Measurements from ENCODE around the gene CTNND2. TPM values are rescaled to one million over a fixed set of nuclear protein-coding genes. Genes with fewer than 3 reads are reported as not detected.

CTNND2 gene
- total RNA-seq, 1 donor from 2014 or later, result 13.9 TPM

DNA sequence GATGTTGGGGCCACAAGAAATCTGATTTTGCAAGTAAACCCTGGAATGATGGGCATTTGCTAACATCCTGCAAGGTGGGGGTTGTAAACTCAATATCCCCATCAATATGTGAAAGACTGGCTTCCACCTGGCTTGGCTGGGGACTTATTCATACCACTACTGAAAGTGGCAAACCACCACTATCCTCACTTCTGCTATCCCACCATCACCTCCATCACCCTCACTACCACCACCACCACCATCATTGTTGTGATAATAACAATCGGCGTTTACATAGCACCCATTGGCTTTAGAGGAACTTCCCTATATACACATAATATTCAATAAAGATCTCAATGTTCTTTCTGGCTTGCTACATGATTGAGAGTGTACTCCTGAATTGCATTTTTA, 918.5 kb downstream of the CTNND2 start:
- H3F3A ChIP-seq (ENCODE audit: low read depth), result no peaks in the 10 kb centered on the region
- no peak overlapping the region for H2AFZ ChIP-seq (replicated peaks)
- Mint-ChIP-seq H3K4me3 (no peak overlapping the region), H3K27me3 (ENCODE audit: insufficient read depth, low read depth) (peaks cover 4% of the 10 kb centered on the region), H3K9me3 (no peaks in the 10 kb centered on the region), H3K27ac (no peak overlapping the region), H3K4me1 (peaks cover 12% of the 10 kb centered on the region), H3K36me3 (peaks cover 28% of the 10 kb centered on the region)
- no peak for DNase-seq (ENCODE audit: low spot score)
- H3K79me2 ChIP-seq (ENCODE audit: low read depth), result no peaks in the 10 kb centered on the region
- TF ChIP-seq EZH2phosphoT487 (IDR thresholded peaks at IDR 0.05) (no peak), EZH2 (IDR thresholded peaks at IDR 0.05) (no peak)
- H3K27ac ChIP-seq, result no peak overlapping the region
- no peak overlapping the region for H3K9ac ChIP-seq
- H3K4me1 ChIP-seq, result peaks cover 3% of the 10 kb centered on the region
- no peaks in the 10 kb centered on the region for H3K36me3 ChIP-seq
- H3K27me3 ChIP-seq, result no peaks in the 10 kb centered on the region
- H4K20me1 ChIP-seq (ENCODE audit: low read depth), result no peaks in the 10 kb centered on the region
- no peaks in the 10 kb centered on the region for H3K9me3 ChIP-seq (ENCODE audit: low read depth)
- no peak overlapping the region for H3K4me3 ChIP-seq
- H3K4me2 ChIP-seq, result no peak overlapping the region

DNA sequence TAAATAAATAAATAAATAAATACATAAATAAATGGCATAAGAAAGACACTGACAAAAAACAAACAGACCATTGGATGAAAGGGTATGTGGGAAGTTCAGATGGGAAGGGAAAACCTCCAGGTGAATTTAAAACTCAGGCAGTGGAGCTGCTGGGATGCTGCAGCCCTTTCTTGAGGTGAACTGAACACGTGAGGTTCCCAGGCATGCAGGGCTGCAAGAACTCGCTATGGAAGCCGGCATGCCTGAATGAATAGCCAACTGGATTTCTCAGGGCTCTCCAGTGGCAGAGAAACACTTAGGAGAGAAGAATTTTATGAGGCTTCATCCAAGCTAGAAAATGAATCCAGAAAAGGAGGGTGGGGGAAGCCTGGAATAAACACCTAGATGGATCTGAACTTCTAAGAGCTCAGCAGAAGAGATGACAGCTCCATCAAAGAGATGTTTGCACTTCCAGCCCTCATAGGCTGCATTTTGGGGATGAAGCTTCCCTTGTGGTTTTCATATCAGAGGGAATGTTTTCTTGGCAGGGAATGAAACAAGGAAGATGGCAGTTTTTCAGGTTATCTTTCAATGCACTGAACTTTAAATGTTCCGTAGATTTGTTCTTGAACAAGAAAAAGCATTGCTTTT, 919.0 kb downstream of the CTNND2 start:
- H3K4me1 ChIP-seq, result peaks cover 3% of the 10 kb centered on the region
- H2AFZ ChIP-seq (replicated peaks), result no peak overlapping the region
- H3K36me3 ChIP-seq, result no peaks in the 10 kb centered on the region
- H3K27ac ChIP-seq, result no peak overlapping the region
- Mint-ChIP-seq H3K9me3 (no peaks in the 10 kb centered on the region), H3K36me3 (peaks cover 29% of the 10 kb centered on the region), H3K27me3 (ENCODE audit: insufficient read depth, low read depth) (peaks cover 2% of the 10 kb centered on the region), H3K4me1 (peaks cover 12% of the 10 kb centered on the region), H3K4me3 (no peak overlapping the region), H3K27ac (no peak overlapping the region)
- no peaks in the 10 kb centered on the region for H3F3A ChIP-seq (ENCODE audit: low read depth)
- no peaks in the 10 kb centered on the region for H4K20me1 ChIP-seq (ENCODE audit: low read depth)
- H3K4me2 ChIP-seq, result no peak overlapping the region
- no peaks in the 10 kb centered on the region for H3K9me3 ChIP-seq (ENCODE audit: low read depth)
- no peak overlapping the region for H3K4me3 ChIP-seq
- DNase-seq (ENCODE audit: low spot score), result no peak
- H3K79me2 ChIP-seq (ENCODE audit: low read depth), result no peaks in the 10 kb centered on the region
- no peak overlapping the region for H3K9ac ChIP-seq
- TF ChIP-seq EZH2phosphoT487 (IDR thresholded peaks at IDR 0.05) (no peak), EZH2 (IDR thresholded peaks at IDR 0.05) (no peak)
- TF ChIP-seq, protein P1, sequence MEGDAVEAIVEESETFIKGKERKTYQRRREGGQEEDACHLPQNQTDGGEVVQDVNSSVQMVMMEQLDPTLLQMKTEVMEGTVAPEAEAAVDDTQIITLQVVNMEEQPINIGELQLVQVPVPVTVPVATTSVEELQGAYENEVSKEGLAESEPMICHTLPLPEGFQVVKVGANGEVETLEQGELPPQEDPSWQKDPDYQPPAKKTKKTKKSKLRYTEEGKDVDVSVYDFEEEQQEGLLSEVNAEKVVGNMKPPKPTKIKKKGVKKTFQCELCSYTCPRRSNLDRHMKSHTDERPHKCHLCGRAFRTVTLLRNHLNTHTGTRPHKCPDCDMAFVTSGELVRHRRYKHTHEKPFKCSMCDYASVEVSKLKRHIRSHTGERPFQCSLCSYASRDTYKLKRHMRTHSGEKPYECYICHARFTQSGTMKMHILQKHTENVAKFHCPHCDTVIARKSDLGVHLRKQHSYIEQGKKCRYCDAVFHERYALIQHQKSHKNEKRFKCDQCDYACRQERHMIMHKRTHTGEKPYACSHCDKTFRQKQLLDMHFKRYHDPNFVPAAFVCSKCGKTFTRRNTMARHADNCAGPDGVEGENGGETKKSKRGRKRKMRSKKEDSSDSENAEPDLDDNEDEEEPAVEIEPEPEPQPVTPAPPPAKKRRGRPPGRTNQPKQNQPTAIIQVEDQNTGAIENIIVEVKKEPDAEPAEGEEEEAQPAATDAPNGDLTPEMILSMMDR (IDR thresholded peaks at IDR 0.05), result no peak
- no peaks in the 10 kb centered on the region for H3K27me3 ChIP-seq

DNA sequence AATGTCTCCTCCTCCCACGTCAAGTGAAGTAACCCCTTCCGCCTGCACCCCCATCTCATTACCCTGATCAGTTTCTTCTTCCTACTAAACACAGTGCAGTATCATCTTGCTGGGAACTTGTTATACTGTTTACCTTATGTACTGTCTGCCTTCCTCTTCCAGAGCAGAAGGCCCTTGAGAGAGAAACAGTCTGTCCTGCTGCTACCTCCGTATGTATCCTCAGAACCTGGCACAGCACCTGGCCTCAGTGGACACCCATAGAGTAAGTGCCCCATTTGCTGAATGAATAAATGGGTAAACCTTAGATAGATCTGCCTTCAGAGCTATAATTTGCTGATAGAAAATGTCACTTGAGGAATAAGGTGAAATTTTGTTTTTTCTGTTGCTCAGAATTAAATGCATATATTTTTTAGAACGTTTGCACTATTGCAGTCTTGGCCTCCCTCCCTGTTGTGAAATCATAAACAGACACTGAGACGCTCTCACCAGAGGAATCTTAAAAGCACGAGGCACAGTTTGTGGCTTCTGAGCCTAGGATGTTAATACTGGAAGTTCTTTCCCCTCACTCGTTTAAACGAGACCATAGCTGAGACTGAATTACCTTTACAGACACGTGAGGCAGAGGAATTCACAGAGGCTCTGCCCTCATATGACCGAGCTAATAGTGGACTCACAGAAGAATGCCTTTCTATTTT, 920.1 kb downstream of the CTNND2 start:
- H3K4me3 Mint-ChIP-seq, result no peak overlapping the region
- H3K9me3 Mint-ChIP-seq, result no peaks in the 10 kb centered on the region
- Histone ChIP-seq H3K79me2 (ENCODE audit: low read depth) (no peaks in the 10 kb centered on the region), H3F3A (ENCODE audit: low read depth) (no peaks in the 10 kb centered on the region), H3K4me3 (no peak overlapping the region), H3K36me3 (no peaks in the 10 kb centered on the region), H3K4me2 (no peak overlapping the region), H2AFZ (replicated peaks) (no peak overlapping the region), H4K20me1 (ENCODE audit: low read depth) (no peaks in the 10 kb centered on the region), H3K9me3 (ENCODE audit: low read depth) (no peaks in the 10 kb centered on the region), H3K4me1 (peaks cover 3% of the 10 kb centered on the region), H3K27me3 (no peaks in the 10 kb centered on the region), H3K9ac (no peak overlapping the region), H3K27ac (no peak overlapping the region)
- peaks cover 35% of the 10 kb centered on the region for H3K36me3 Mint-ChIP-seq
- TF ChIP-seq, protein P1 (IDR thresholded peaks at IDR 0.05), result no peak
- no peak for TF ChIP-seq EZH2phosphoT487 (IDR thresholded peaks at IDR 0.05)
- DNase-seq (ENCODE audit: low spot score), result no peak
- H3K4me1 Mint-ChIP-seq, result peaks cover 12% of the 10 kb centered on the region
- H3K27ac Mint-ChIP-seq, result no peak overlapping the region
- H3K27me3 Mint-ChIP-seq (ENCODE audit: insufficient read depth, low read depth), result peaks cover 2% of the 10 kb centered on the region

DNA sequence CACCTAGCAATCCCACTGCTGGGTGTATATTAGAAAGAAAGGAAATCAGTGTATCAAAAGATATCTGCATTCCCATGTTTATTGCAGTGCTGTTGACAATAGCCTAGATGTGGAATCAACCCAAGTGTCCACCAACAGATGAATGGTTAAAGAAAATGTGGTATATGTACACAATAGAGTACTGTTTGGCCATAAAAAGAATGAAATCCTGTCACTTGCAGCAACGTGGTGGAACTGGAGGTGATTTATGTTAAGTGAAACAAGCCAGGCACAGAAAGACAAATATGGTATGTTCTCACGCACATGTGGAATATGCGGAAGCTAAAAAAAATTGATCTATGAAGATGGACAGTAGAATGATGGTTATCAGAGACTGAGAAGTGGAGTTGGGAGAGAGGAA, 921.6 kb downstream of the CTNND2 start:
- Histone ChIP-seq H3K79me2 (ENCODE audit: low read depth) (no peaks in the 10 kb centered on the region), H3K9me3 (ENCODE audit: low read depth) (no peaks in the 10 kb centered on the region), H3K4me2 (no peak overlapping the region), H3K27ac (no peak overlapping the region), H4K20me1 (ENCODE audit: low read depth) (no peaks in the 10 kb centered on the region), H3K36me3 (no peaks in the 10 kb centered on the region), H3F3A (ENCODE audit: low read depth) (no peaks in the 10 kb centered on the region), H3K27me3 (no peaks in the 10 kb centered on the region), H2AFZ (replicated peaks) (no peak overlapping the region), H3K9ac (no peak overlapping the region), H3K4me1 (no peaks in the 10 kb centered on the region), H3K4me3 (no peak overlapping the region)
- no peaks in the 10 kb centered on the region for H3K9me3 Mint-ChIP-seq
- H3K36me3 Mint-ChIP-seq, result peaks cover 42% of the 10 kb centered on the region
- peaks cover 2% of the 10 kb centered on the region for H3K4me1 Mint-ChIP-seq
- DNase-seq (ENCODE audit: low spot score), result no peak
- H3K4me3 Mint-ChIP-seq, result no peak overlapping the region
- no peaks in the 10 kb centered on the region for H3K27me3 Mint-ChIP-seq (ENCODE audit: insufficient read depth, low read depth)
- no peak overlapping the region for H3K27ac Mint-ChIP-seq
- TF ChIP-seq, protein P1 (IDR thresholded peaks at IDR 0.05), result no peak
- no peak for TF ChIP-seq EZH2 (IDR thresholded peaks at IDR 0.05)
- no peak for TF ChIP-seq EZH2phosphoT487 (IDR thresholded peaks at IDR 0.05)
